AG10803 (cell line): Measurements from ENCODE around the gene NCAPH2.
A peak's percentile ranks its signal among the peaks of the same experiment; 100 is the strongest.

Source experiments
- DNase-seq: peaks from one replicate; pipeline ENCODE4 v3.0.0; 2010; ENCODE audit warnings: low read depth
- H3K4me3 ChIP-seq: 2 replicates; pipeline ENCODE4 v1.5.1; 2011; ENCODE audit warnings: mild to moderate bottlenecking, low read length, control low read depth
- TF ChIP-seq, protein P1 (sequence below): conservative IDR thresholded peaks from 2 replicates; pipeline ENCODE4 v1.5.1; 2011; ENCODE audit warnings: mild to moderate bottlenecking, low read length, control low read depth, inconsistent platforms

Gene NCAPH2

GRCh38 chr22:50481440-50482106 lies 26.5 kb upstream of the NCAPH2 start, which contains the start of gene ADM2:
Gene ADM2 (plus strand): TSS chr22:50481543. CDS start chr22:50481848, 305 bp downstream.
- TF ChIP-seq, protein P1, sequence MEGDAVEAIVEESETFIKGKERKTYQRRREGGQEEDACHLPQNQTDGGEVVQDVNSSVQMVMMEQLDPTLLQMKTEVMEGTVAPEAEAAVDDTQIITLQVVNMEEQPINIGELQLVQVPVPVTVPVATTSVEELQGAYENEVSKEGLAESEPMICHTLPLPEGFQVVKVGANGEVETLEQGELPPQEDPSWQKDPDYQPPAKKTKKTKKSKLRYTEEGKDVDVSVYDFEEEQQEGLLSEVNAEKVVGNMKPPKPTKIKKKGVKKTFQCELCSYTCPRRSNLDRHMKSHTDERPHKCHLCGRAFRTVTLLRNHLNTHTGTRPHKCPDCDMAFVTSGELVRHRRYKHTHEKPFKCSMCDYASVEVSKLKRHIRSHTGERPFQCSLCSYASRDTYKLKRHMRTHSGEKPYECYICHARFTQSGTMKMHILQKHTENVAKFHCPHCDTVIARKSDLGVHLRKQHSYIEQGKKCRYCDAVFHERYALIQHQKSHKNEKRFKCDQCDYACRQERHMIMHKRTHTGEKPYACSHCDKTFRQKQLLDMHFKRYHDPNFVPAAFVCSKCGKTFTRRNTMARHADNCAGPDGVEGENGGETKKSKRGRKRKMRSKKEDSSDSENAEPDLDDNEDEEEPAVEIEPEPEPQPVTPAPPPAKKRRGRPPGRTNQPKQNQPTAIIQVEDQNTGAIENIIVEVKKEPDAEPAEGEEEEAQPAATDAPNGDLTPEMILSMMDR: no peak
- peak; percentile 49 for DNase-seq

DNA sequence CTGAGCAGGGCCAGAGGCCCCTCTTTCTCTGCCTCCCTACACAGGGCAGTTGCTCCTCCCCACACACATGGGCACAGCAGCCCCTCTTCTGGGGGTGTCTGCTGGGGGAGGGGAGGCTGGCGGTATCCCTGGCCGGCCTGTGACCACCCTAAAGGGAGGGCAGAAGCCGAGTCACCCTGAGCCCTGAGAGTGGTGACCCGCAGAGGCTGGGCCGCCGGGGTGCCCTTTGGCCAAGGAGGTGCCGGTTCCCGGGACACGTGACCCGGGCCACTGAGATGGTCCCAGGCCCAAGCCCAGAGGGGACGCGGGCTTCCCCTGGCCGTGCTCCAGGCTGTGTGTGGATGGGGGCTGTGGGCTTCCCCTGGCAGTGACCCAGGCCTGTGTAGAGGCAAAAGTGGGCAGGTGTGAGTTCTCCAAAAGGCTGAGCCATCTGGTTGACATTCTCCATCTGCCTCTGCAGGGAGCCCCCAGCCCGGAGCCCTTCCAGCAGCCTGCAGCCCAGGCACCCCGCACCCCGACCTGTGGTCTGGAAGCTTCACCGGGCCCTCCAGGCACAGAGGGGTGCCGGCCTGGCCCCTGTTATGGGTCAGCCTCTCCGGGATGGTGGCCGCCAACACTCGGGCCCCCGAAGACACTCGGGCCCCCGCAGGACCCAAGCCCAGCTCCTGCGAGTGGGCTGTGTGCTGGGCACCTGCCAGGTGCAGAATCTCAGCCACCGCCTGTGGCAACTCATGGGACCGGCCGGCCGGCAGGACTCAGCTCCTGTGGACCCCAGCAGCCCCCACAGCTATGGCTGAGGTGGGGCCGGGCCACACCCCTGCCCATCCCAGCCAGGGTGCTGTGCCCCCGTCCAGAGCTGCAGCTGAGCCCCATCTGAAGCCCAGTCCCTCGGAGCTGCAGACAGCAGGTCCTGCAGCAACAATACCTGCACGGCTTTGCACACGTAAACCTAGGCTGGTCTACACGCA lies 25.6 kb upstream of the NCAPH2 start:
- no peak for DNase-seq
- H3K4me3 ChIP-seq: peak overlapping the region; percentile 87
- TF ChIP-seq, protein P1: no peak

More at GRCh38 chr22:50481440-50482106, 26.5 kb upstream of the NCAPH2 start, which contains the start of gene ADM2:
- H3K4me3 ChIP-seq: peak within 1 kb of the TSS; percentile 87

DNA sequence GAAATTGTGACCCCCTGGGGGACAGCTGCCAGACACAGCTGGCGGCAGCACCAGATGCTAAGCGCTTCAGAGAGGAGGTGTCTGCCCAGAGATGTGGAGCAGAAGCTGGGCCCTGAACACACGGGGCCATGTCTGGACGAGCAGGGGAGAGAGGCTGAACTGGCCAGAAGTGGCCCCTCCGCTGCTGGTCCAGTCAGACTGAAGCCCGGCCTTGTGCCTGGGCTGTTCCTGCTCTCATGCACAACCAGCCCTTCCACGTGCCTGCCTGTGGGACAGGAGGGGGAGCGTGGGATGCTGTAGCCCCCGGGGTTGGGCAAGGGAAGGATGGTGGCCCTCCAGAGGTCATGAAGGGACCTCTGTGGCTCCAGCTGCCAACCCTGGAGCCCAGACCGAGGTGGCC lies 24.9 kb upstream of the NCAPH2 start:
- DNase-seq: no peak
- peak overlapping the region; percentile 87 for H3K4me3 ChIP-seq
- TF ChIP-seq, protein P1: no peak

- H3K4me3 ChIP-seq: peak overlapping the region; percentile 87; the same call in 1 of the 2 replicates
- no peak for DNase-seq
- TF ChIP-seq, protein P1: no peak
Measured at GRCh38 chr22:50483556-50483955, 24.5 kb upstream of the NCAPH2 start.

DNA sequence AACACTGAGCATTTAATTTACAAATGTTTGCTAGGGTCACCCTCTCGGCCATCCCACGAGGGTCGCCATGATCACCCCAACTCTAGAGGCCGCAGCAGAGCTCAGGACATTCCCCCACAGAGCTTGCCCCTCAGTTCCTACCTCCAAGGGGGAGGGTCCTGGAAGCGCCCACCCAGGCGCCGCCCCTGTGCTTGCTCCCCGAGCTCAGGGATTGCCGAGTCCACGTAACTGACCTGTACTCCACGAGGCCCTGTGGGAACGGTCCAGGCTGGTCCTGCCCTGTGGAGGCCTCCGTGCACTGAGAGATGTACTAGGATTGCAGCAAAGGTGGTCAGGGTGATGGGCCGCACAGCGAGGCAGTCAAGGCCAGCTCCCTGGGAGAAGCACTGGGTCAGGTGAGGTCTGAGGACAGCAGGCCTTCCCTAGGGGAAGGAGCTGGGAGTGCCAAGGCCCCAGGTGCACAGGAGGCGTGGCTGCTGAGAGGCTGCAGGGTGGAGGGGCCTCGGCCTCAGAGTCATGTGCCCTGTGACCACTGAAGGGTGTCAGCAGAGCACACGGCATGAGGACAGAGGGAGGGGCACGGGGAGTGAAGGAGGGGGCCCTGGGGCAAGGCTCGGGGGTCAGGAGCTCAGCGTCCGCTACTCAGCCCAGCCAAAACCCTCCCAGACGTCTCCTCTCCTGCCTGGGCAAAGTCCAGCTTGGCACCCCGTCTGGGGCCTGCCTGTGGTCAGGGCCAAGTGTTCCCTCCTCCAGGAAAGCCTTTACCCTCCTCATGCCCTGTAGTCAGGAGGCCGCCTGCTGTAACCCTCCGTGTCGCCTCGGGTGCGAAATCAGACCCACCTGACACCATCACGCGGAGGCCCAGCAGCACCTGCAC lies 23.8 kb upstream of the NCAPH2 start:
- TF ChIP-seq, protein P1: no peak
- no peak overlapping the region for H3K4me3 ChIP-seq
- no peak for DNase-seq

DNA sequence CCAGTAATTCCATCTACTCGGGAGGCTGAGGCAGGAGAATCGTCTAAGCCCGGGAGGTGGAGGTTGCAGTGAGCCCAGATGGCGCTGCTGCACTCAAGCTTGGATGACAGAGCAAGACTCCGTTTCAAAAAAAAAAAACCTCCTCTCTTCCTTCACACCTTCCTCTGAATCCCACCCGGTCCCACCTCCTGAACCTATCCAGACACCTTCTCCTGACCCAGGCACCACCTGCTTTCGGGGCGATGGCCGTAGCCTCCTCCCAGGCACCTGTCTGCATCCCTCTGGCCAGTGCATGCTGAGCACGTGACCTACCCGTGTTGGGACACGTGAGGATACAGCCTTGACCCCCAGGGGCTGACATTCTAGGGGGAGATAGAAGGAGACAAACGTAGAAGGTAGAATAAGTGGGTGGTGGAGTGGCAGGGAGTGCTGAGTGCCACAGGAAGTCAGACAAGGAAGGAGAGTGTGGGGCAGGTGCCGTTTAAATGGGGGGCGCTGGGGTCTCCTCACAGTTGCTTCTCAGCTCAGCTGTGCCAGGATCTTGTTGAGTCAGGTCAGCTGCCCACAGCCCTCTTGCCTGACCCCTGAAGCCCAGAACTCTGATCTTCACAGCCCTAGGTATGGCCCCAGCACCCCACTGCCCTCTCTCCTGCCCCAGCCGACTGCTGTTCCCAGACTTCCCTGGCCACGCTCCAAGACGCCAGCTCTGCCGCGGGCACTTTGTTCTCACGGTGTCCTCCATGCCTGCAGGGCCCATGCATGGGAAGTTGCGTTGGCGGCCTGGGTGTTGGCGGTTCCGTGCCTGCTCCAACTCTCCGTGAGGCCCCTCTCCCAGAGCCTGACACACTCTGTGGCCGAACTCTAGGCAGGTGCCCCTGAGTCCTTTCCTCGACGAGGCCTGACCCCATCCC lies 22.5 kb upstream of the NCAPH2 start:
- peak; percentile 22 for DNase-seq
- TF ChIP-seq, protein P1: no peak
- no peak overlapping the region for H3K4me3 ChIP-seq
